Gastroesophageal sphincter (tissue), 3 donors: ENCODE results near the gene AKT3.

Source experiments
- CTCF ChIP-seq, 4 experiments: fragments of 200-600 bp in 2 of 4; fragments of 450-650 bp in 2 of 4; sonication (generic) in 1 of 4; IDR thresholded peaks; one replicate each; pipeline ENCODE4 v1.5.1; 2017 to 2019; ENCODE audit warnings: antibody characterized with exemption in 4 of 4, mild to moderate bottlenecking in 2 of 4, moderate library complexity in 2 of 4
- POLR2AphosphoS5 ChIP-seq: sonication (generic); formaldehyde crosslinking; IDR thresholded peaks from one replicate; pipeline ENCODE4 v1.6.1; 2017; ENCODE audit warnings: antibody characterized with exemption

GRCh38 chr1:243514927-243515326 is 335.1 kb downstream of the AKT3 start:
- no peak for TF ChIP-seq POLR2AphosphoS5
- no peak for TF ChIP-seq CTCF (IDR thresholded peaks at IDR 0.05)
